ENCODE results near the gene NOX5.

GRCh38 chr15:68992696-68993095 lies 21.8 kb upstream of the NOX5 start:
- TF ChIP-seq ZNF629 (CRISPR knock-in tag; conservative IDR thresholded peaks at IDR 0.05) (no peak), ZNF644 (CRISPR knock-in tag; IDR thresholded peaks at IDR 0.05; ENCODE audit: low read depth) (no peak), NCOA1 (CRISPR knock-in tag; IDR thresholded peaks at IDR 0.05) (no peak), AFF4 (CRISPR knock-in tag; IDR thresholded peaks at IDR 0.05) (no peak), AGO1 (IDR thresholded peaks at IDR 0.05; ENCODE audit: low read depth, low read length, poor library complexity, severe bottlenecking) (no peak), KDM5A (IDR thresholded peaks at IDR 0.05; ENCODE audit: borderline replicate concordance, low read length) (no peak), ZSCAN5A (CRISPR knock-in tag; IDR thresholded peaks at IDR 0.05; ENCODE audit: borderline replicate concordance) (no peak), MYC (CRISPR knock-in tag; IDR thresholded peaks at IDR 0.05; ENCODE audit: borderline replicate concordance) (no peak), SAFB2 (CRISPR knock-in tag; IDR thresholded peaks at IDR 0.05; ENCODE audit: borderline replicate concordance, low read depth) (no peak), RAD21 (CRISPR knock-in tag; IDR thresholded peaks at IDR 0.05) (no peak)
